AG04450 (cell line): ENCODE measurements around the gene SMLR1. TPM values are rescaled to one million over a fixed set of nuclear protein-coding genes. Genes with fewer than 3 reads are reported as not detected.

Source experiments
- CTCF ChIA-PET: fragments of 300-600, 350-600 bp; formaldehyde crosslinking; extraction: SDS; loops from one replicate; lab custom pipeline; 2022; ENCODE audit warnings: antibody characterized with exemption, inconsistent platforms; lab: Charles Lee
- POLR2A ChIA-PET: fragments of 350-600 bp; formaldehyde crosslinking; extraction: SDS; loops from one replicate; lab custom pipeline; 2021; ENCODE audit warnings: antibody characterized with exemption, inconsistent platforms; lab: Yijun Ruan, JAX
- DNase-seq: peaks from one replicate; pipeline ENCODE4 v3.0.0-alpha.2; 2011; ENCODE audit warnings: low read depth, low spot score
- H3K27ac ChIP-seq: one replicate; pipeline ENCODE4 v1.5.1; 2012; ENCODE audit warnings: low read depth, low read length, control low read depth
- H3K27me3 ChIP-seq: one replicate; pipeline ENCODE4 v1.6.0; 2012; ENCODE audit warnings: low read length; ENCODE audit not compliant: control insufficient read depth, insufficient read depth
- H3K4me3 ChIP-seq: 2 replicates; pipeline ENCODE4 v1.5.1; 2011; ENCODE audit warnings: mild to moderate bottlenecking, low read depth, low read length, control low read depth
- H3K9me3 ChIP-seq: 2 replicates; pipeline ENCODE4 v1.5.1; 2012; ENCODE audit warnings: low read length; ENCODE audit not compliant: control insufficient read depth, insufficient read depth
- CTCF ChIP-seq: IDR thresholded peaks from 2 replicates; pipeline ENCODE4 v1.5.1; 2011; ENCODE audit warnings: low read depth, low read length, control low read depth, inconsistent platforms
- polyA minus RNA-seq: library from RNA; depleted of rRNA, polyadenylated mRNA; stranded (reverse); fragments of >200 nt; gene quantifications from 2 replicates; pipeline ENCODE4 v1.2.3, GENCODE V29; 2011; rRNA and poly(A)+ RNA removed
- polyA plus RNA-seq: library from polyadenylated mRNA; depleted of rRNA; stranded (reverse); fragments of >200 nt; gene quantifications from 2 replicates; pipeline ENCODE4 v1.2.3, GENCODE V29; 2011; rRNA removed

SMLR1 gene
- polyA plus RNA-seq = not detected in 2 replicates
- not detected in 2 replicates for polyA minus RNA-seq

- CTCF ChIA-PET = no interaction called here
- no peaks in the 10 kb centered on the region for H3K9me3 ChIP-seq
- no peak for TF ChIP-seq CTCF
- no peak within 1 kb of the TSS for H3K27ac ChIP-seq
- H3K27me3 ChIP-seq = no peaks in the 10 kb centered on the region
- POLR2A ChIA-PET = no interaction called here
- DNase-seq = no peak
- no peak within 1 kb of the TSS for H3K4me3 ChIP-seq
Measured at GRCh38 chr6:130827247-130828149, at the start of gene SMLR1. Gene SMLR1, plus strand, starts transcription at chr6:130827406. Its CDS starts 8 bp downstream, at chr6:130827414.

- no peak for TF ChIP-seq CTCF
- H3K27me3 ChIP-seq = no peaks in the 10 kb centered on the region
- peak; percentile 36 for DNase-seq
- no peak overlapping the region for H3K4me3 ChIP-seq
- no peaks in the 10 kb centered on the region; the same call in 1 of the 2 replicates for H3K9me3 ChIP-seq
- H3K27ac ChIP-seq = peak overlapping the region; percentile 33
- ChIA-PET CTCF (interaction anchor here (0.6 kb wide), 1 partner anchor 81 kb away, joined by 3 read pairs; no protein-coding TSS in a partner anchor), POLR2A (no interaction called here)
Measured at GRCh38 chr6:130778946-130779657, 48.1 kb upstream of the SMLR1 start.

GRCh38 chr6:130779658-130780033 lies 47.6 kb upstream of the SMLR1 start:
- ChIA-PET POLR2A (no interaction called here), CTCF (interaction anchor here (0.6 to 1.0 kb wide), 2 partner anchors 82 to 105 kb away, joined by 3 read pairs; no protein-coding TSS in a partner anchor)
- H3K4me3 ChIP-seq = no peak overlapping the region
- H3K9me3 ChIP-seq = no peaks in the 10 kb centered on the region; the same call in 1 of the 2 replicates
- H3K27me3 ChIP-seq = no peaks in the 10 kb centered on the region
- no peak overlapping the region for H3K27ac ChIP-seq
- DNase-seq = no peak
- no peak for TF ChIP-seq CTCF

- ChIA-PET POLR2A (no interaction called here), CTCF (interaction anchor here (0.6 to 1.0 kb wide), 2 partner anchors 11 to 105 kb away, joined by 3 read pairs; no protein-coding TSS in a partner anchor)
- DNase-seq = no peak
- H3K4me3 ChIP-seq = no peak overlapping the region
- H3K27ac ChIP-seq = no peak overlapping the region
- TF ChIP-seq CTCF = no peak
- no peaks in the 10 kb centered on the region for H3K27me3 ChIP-seq
- no peaks in the 10 kb centered on the region; the same call in 1 of the 2 replicates for H3K9me3 ChIP-seq
Measured at GRCh38 chr6:130780122-130780521, 47.1 kb upstream of the SMLR1 start.
